NB4 (cell line): ENCODE data around the gene ITPKA.

Source experiments
- DNase-seq: peaks from one replicate; pipeline ENCODE4 v3.0.0; 2010; ENCODE audit warnings: low read depth
- H3K4me3 ChIP-seq: one replicate; pipeline ENCODE4 v1.5.1; 2011; ENCODE audit warnings: mild to moderate bottlenecking, low read depth, low read length, moderate library complexity
- MYC ChIP-seq: IDR thresholded peaks from 2 replicates; pipeline ENCODE4 v1.6.1; 2011; ENCODE audit warnings: low read depth, low read length
- POLR2A ChIP-seq: IDR thresholded peaks from 2 replicates; pipeline ENCODE4 v1.6.1; 2011; ENCODE audit warnings: mild to moderate bottlenecking; ENCODE audit not compliant: insufficient read length; ENCODE audit errors: extremely low read depth
- TF ChIP-seq, protein P1 (sequence below): IDR thresholded peaks from one replicate; pipeline ENCODE4 v1.5.1; 2012; ENCODE audit warnings: low read depth, low read length
- TF ChIP-seq, protein P2 (sequence below): IDR thresholded peaks from 2 replicates; pipeline ENCODE4 v1.6.1; 2011; ENCODE audit warnings: low read depth, low read length

Gene ITPKA

DNA sequence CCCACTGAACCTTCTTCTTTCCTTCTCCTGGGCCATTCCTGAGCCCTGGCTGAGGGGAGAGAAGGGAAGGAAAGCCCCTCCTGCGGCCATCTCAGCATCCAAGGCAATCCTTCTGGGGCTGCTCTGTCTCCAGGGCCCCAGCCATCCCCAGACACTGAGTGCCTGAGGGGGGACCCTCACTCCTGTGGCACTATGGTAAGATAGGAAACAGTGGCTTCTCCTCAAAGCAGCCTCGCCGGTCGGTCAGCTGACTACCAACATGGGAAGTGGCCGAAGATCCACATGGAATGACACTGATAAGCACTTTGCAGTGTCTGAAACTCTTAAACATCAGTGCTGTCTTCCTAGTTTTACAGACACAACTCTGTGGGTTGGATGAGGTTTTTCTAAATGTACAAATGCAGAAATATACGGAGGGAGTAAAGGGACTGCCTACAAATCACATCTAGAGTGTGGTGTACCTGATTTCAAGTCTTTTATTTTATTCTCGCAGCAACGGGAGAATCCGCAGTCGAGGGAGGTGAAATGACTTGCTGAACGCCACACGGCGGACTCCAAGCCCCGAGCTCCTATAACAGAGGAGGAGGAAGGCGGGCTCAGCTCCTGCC lies 973 bp upstream of the ITPKA start:
- H3K4me3 ChIP-seq: peak overlapping the region; percentile 42
- TF ChIP-seq, protein P1, sequence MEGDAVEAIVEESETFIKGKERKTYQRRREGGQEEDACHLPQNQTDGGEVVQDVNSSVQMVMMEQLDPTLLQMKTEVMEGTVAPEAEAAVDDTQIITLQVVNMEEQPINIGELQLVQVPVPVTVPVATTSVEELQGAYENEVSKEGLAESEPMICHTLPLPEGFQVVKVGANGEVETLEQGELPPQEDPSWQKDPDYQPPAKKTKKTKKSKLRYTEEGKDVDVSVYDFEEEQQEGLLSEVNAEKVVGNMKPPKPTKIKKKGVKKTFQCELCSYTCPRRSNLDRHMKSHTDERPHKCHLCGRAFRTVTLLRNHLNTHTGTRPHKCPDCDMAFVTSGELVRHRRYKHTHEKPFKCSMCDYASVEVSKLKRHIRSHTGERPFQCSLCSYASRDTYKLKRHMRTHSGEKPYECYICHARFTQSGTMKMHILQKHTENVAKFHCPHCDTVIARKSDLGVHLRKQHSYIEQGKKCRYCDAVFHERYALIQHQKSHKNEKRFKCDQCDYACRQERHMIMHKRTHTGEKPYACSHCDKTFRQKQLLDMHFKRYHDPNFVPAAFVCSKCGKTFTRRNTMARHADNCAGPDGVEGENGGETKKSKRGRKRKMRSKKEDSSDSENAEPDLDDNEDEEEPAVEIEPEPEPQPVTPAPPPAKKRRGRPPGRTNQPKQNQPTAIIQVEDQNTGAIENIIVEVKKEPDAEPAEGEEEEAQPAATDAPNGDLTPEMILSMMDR: no peak
- TF ChIP-seq, protein P2, sequence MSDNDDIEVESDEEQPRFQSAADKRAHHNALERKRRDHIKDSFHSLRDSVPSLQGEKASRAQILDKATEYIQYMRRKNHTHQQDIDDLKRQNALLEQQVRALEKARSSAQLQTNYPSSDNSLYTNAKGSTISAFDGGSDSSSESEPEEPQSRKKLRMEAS: no peak
- no peak for TF ChIP-seq MYC
- no peak for TF ChIP-seq POLR2A
- DNase-seq: no peak

DNA sequence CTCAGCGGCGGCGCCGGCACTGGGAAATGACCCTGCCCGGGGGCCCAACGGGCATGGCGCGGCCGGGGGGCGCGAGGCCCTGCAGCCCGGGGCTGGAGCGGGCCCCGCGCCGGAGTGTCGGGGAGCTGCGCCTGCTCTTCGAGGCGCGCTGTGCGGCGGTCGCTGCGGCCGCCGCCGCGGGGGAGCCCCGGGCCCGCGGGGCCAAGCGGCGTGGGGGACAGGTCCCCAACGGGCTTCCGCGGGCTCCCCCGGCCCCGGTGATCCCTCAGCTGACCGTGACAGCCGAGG lies 172 bp downstream of the ITPKA start:
- TF ChIP-seq POLR2A: peak; percentile 57
- TF ChIP-seq, protein P2: no peak
- TF ChIP-seq, protein P1: no peak
- no peak for TF ChIP-seq MYC
- peak overlapping the region; percentile 11 for H3K4me3 ChIP-seq
- DNase-seq: no peak

DNA sequence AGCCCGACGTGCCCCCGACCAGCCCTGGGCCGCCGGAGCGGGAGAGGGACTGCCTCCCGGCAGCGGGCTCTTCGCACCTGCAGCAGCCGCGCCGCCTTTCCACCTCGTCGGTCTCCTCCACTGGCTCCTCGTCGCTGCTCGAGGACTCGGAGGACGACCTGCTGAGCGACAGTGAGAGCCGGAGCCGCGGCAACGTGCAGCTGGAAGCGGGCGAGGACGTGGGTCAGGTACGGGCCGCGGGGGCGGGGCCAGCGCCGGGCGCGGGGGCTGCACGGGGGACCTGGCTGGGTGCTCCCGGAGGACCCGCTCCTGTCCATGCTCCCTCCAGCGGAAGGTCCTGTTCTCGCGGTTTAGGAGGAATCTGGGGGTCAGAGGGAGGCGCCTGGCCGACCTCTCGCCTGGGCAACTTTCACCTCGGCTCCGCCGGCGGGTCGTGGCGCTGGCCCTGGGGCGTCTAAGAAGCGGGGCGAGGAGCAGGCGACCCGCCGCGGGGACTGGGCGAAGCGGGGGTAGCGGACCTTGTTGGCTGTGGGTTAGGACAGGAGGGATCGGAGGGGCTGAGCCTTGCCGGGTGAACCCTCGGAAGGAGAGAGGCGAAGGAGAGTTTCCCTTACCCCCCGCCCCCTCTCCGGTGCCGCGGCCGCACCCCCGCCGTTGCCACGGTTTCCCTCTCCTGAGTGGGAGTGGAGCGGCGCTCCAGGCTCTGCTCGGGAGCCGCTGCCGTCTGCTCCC lies 682 bp downstream of the ITPKA start:
- peak; percentile 64 for DNase-seq
- H3K4me3 ChIP-seq: peak overlapping the region; percentile 11
- TF ChIP-seq, protein P2: peak; percentile 45; the same call in 1 of the 2 replicates
- TF ChIP-seq, protein P1: no peak

DNA sequence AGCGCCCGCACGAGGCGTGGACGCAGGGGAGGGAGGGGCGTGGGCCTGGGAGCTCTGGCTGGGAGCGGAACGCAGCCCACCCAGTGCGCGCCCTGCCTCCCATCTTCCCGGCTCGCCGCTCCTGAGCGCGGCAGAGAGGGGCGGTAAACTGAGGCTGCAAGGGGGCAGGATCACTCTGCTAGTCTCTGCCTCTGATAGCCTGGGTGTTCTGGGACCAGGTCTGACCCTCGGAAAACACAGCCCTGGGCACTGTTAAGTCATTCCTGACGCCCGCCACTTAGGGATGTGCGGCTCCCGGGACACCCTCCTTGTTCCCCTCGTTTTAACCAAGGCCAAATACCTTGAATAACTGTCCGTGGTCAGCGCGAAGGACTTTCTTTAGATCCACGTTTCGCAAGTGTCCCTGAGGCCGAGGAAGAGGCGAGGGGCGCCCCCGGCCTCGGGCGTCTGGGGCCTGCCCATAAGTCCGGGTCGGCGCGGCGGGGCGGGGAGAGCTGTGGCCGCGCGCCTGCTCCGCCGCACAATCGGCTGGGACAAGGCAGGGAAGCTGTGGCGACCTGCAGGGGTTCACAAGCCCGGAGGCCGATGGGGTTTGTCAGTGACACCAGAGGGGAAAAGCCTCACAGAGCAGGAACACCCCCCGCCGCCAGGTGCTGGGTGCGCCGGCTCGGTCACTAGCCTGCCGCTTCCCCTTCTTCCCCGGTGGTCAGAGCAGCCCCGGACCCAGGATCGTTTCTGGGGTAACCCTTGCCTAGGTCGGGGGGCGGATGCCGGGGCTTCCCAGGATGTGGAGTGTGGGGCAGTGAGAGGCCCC lies 1.5 kb downstream of the ITPKA start:
- no peak overlapping the region for H3K4me3 ChIP-seq
- no peak for TF ChIP-seq POLR2A
- TF ChIP-seq, protein P2: no peak
- no peak for TF ChIP-seq MYC
- TF ChIP-seq, protein P1: no peak
- DNase-seq: no peak

DNA sequence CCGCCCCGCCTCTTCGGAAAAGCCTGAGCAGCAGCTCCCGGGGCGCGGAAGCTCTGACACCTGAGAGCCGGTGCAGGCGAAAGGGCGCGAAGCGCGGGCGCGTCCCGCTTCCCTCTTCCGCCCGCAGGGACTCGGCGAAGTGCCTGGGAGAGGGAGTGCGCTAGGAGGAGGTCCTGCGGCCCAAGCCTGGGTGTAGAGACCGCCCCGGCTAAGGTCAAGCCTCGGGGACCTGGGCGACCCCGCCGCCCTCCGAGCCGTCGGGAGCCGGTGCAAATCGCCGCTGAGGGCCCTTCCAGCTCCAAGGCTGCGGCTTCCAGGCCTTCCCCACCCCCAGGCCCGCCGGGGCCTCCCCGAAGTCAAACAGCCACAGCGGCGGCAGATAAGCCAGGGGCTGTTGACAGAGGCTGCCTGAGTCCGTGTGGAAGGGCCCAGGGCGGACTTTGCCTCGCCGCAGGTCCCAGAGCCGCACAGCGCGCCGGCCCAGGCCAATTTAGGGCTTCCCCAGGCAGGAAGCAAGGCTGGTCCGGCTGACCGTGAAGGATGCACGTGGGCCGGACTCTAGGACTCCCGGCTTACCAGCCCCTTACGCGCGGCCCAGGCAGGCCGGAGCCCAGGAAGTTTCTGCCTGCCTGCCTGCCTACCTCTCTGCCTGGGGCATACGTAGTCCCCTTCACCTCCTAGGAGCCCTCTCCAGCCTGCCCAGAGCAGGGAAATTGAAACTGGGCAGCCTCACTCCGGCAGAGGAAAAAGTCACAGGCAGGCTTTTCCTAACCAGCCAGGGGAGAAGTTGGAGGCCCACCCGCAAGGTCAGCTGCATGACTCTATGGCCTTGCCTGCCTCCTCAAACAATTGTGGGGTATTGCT lies 2.3 kb downstream of the ITPKA start:
- no peak for DNase-seq
- H3K4me3 ChIP-seq: no peak overlapping the region
- TF ChIP-seq, protein P2: no peak
- TF ChIP-seq, protein P1: no peak
- TF ChIP-seq POLR2A: no peak
- TF ChIP-seq MYC: no peak
